ENCODE data around the gene IFNAR2.

The IFNAR2 gene

DNA sequence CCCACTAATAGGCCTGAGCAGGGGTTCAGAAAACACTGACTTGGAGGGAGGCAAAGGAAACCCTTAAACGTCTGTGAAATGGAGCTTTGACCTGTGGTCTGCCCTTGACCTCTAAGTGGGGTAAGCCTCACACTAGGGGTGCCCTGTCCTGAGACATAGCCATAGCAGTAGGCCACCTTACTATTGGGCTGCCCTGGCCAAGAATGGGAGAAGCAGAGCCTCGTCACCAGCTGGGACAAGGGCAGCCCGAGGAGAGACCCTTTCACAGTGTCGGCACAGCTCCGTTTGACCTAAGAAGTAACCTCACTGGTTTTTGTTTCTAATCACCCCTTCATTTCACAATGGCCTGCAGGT lies 26.4 kb upstream of the IFNAR2 start:
- H3K4me3 ChIP-seq (ENCODE audit: low read depth, low read length) = no peak overlapping the region
- in situ Hi-C loops (cut with HindIII; ENCODE audit: low sequenced_read_pairs) = no loop called here
- DNase-seq (ENCODE audit: low read depth) = no peak
- TF ChIP-seq, protein P1, sequence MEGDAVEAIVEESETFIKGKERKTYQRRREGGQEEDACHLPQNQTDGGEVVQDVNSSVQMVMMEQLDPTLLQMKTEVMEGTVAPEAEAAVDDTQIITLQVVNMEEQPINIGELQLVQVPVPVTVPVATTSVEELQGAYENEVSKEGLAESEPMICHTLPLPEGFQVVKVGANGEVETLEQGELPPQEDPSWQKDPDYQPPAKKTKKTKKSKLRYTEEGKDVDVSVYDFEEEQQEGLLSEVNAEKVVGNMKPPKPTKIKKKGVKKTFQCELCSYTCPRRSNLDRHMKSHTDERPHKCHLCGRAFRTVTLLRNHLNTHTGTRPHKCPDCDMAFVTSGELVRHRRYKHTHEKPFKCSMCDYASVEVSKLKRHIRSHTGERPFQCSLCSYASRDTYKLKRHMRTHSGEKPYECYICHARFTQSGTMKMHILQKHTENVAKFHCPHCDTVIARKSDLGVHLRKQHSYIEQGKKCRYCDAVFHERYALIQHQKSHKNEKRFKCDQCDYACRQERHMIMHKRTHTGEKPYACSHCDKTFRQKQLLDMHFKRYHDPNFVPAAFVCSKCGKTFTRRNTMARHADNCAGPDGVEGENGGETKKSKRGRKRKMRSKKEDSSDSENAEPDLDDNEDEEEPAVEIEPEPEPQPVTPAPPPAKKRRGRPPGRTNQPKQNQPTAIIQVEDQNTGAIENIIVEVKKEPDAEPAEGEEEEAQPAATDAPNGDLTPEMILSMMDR (IDR thresholded peaks at IDR 0.05; ENCODE audit: low read depth, low read length, missing control alignments) = no peak

DNA sequence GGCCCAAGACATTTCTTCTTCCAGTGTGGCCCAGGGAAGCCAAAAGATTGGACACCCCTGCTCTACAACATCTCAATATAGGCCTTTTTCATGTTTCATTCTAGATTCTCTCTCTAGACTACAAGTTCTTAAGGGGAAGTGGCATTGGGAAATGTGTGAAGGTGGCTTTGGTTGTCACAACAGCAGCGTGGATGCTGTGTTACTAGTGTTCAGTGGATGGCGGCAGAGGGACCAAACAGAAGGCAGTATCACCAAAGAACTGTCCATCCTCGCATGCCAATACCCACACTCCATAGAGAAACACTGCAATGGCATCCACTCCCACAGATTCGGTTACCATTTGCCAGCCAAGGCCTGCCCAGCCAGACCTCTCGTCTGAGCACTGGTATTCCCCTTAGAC lies 24.3 kb upstream of the IFNAR2 start:
- TF ChIP-seq, protein P1 (IDR thresholded peaks at IDR 0.05; ENCODE audit: low read depth, low read length, missing control alignments) = no peak
- DNase-seq (ENCODE audit: low read depth) = no peak
- in situ Hi-C loops (cut with HindIII; ENCODE audit: low sequenced_read_pairs) = no loop called here
- no peak overlapping the region for H3K4me3 ChIP-seq (ENCODE audit: low read depth, low read length)

DNA sequence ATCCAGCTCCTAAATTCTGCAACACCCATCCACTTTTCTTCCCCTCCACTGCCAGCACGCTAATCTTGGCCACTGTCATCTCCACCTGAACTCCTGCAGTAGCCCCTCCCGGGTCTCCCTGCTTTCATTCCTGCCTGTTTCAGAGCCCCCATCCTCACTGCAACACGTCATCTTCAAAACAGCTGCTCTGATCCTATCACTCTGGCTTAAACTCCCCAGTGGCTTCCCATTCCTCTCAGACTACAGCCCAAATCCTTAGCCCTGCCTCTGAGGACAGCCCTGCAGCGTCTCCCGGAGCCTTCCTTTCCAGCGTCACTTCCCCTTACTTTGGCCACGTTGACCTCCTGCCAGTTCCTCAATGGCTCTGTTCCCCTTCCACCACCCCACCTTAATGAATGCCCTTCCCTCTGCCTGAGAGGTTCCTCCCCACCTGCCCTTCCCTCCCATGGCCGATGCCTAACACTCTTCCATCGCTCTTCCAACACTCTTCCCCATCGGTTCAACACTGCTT lies 22.9 kb upstream of the IFNAR2 start:
- in situ Hi-C loops (cut with HindIII; ENCODE audit: low sequenced_read_pairs) = no loop called here
- TF ChIP-seq, protein P1 (IDR thresholded peaks at IDR 0.05; ENCODE audit: low read depth, low read length, missing control alignments) = no peak
- no peak for DNase-seq (ENCODE audit: low read depth)
- H3K4me3 ChIP-seq (ENCODE audit: low read depth, low read length) = no peak overlapping the region

DNA sequence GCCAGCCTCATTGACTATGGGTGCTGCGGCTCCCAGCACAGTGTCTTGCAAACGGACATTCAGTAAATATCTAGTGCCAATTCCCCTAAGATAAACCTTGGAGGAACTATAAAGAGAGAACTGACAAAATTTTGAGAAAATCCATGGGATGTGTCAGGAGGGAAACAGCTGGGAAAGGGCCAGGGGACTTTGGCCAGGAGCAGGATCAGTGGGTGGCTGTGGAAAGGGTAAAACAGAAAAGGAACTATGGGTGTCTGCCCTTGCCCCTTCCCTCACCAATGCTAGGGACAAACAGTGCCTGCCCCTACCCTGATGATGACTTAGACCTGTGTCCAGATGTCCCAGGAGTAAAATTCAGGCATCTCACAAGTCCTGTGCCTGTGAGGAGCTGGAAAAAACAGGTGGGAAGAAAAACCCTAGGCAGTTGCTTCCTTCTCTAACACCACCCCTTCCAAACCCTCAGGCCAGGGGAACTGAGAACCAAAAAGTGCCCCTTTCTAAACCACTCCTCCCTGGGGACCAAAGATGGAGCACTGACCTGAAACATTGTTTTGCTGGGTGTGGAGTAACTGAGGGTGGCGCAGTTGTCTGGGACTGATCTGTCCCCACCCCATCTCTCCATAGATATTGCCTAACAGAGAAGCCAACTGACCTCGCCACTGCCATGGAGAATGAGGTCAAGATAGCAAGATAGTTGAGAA lies 22.1 kb upstream of the IFNAR2 start:
- in situ Hi-C loops (cut with HindIII; ENCODE audit: low sequenced_read_pairs) = no loop called here
- TF ChIP-seq, protein P1 (IDR thresholded peaks at IDR 0.05; ENCODE audit: low read depth, low read length, missing control alignments) = no peak
- no peak for DNase-seq (ENCODE audit: low read depth)

DNA sequence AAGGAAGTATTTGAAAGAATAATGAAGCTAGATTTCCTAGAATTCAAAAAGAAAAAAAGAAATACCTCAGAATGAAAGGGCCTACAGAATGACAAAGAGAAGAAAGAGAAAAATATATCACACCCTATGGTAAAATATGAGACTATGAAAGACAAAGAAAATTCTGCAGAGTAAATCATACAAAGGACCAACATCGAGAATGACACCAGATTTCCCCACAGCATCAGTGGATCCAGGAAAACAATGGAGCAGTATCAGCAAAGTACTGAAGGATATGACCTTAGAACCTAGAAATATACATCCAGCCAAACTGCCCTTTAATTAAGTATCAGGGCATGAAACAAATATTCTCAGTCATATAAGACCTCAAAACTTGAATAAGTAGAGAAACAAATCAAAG lies 21.2 kb upstream of the IFNAR2 start:
- DNase-seq (ENCODE audit: low read depth) = no peak
- H3K4me3 ChIP-seq (ENCODE audit: low read depth, low read length) = no peak overlapping the region
- TF ChIP-seq, protein P1 (IDR thresholded peaks at IDR 0.05; ENCODE audit: low read depth, low read length, missing control alignments) = no peak
- in situ Hi-C loops (cut with HindIII; ENCODE audit: low sequenced_read_pairs) = no loop called here

More for the DNA sequence above, 22.1 kb upstream of the IFNAR2 start:
- H3K4me3 ChIP-seq (ENCODE audit: low read depth, low read length) = no peak overlapping the region

- H3K4me3 ChIP-seq (ENCODE audit: low read depth, low read length) = no peak overlapping the region
- in situ Hi-C loops (cut with HindIII; ENCODE audit: low sequenced_read_pairs) = no loop called here
- DNase-seq (ENCODE audit: low read depth) = no peak
- TF ChIP-seq, protein P1 (IDR thresholded peaks at IDR 0.05; ENCODE audit: low read depth, low read length, missing control alignments) = no peak
Observed at GRCh38 chr21:33211305-33211704, 18.4 kb upstream of the IFNAR2 start.
